ENCODE measurements around the gene SF3B2. TPM values are rescaled to one million over a fixed set of nuclear protein-coding genes. Genes with fewer than 3 reads are reported as not detected.

The SF3B2 gene
- polyA plus RNA-seq, 1 of the 3 experiments (the other 2 are of a cell fraction): 128 TPM

- TF ChIP-seq RFX5 (IDR thresholded peaks at IDR 0.05; ENCODE audit: low read length) (no peak), GABPA (IDR thresholded peaks at IDR 0.05; ENCODE audit: low read depth) (no peak), TEAD4 (IDR thresholded peaks at IDR 0.05; ENCODE audit: borderline replicate concordance, insufficient read depth) (no peak), POLR2AphosphoS5 (IDR thresholded peaks at IDR 0.05; ENCODE audit: low read depth, low read length) (no peak), RCOR1 (IDR thresholded peaks at IDR 0.05; ENCODE audit: low read length) (no peak), FOXJ3 (CRISPR knock-in tag; IDR thresholded peaks at IDR 0.05) (no peak)
These were observed 19.0 kb upstream of the SF3B2 start (continued) for GRCh38 chr11:66032957-66033735.

GRCh38 chr11:66035653-66036333 is 16.4 kb upstream of the SF3B2 start:
- Histone ChIP-seq H3K9ac (no peak overlapping the region), H3K27ac (ENCODE audit: low read depth in 2 of 2, low read length in 1 of 2) (no peak overlapping the region), H2AFZ (ENCODE audit: low read depth) (no peak overlapping the region), H3K36me3 (replicated peaks in 1 of 2; ENCODE audit: control insufficient read depth in 1 of 2, insufficient read depth in 2 of 2, low read length in 1 of 2) (no peaks in the 10 kb centered on the region), H3K9me2 (no peaks in the 10 kb centered on the region), H3F3A (replicated peaks; ENCODE audit: insufficient read depth) (no peaks in the 10 kb centered on the region), H4K20me1 (ENCODE audit: insufficient read depth) (no peaks in the 10 kb centered on the region), H3K4me3 (ENCODE audit: low read depth in 2 of 2, low read length in 1 of 2) (no peak overlapping the region), H3K4me2 (no peak overlapping the region), H3K79me2 (ENCODE audit: insufficient read depth) (no peaks in the 10 kb centered on the region), H3K4me1 (ENCODE audit: control insufficient read depth in 1 of 2, insufficient read depth in 2 of 2, low read depth in 1 of 2, low read length in 1 of 2) (no peaks in the 10 kb centered on the region), H3K27me3 (ENCODE audit: insufficient read depth) (no peaks in the 10 kb centered on the region), H3K9me3 (no peaks in the 10 kb centered on the region)
- CTCF ChIA-PET: interaction anchor here (0.8 to 8.8 kb wide), 6 partner anchors 9 to 324 kb away, joined by 3 to 55 read pairs (median 4); partner anchors contain the start of gene CATSPER1
- POLR2A ChIA-PET: no interaction called here
- TF ChIP-seq MAX (IDR thresholded peaks at IDR 0.05; ENCODE audit: low read depth) (no peak), CTCF (IDR thresholded peaks at IDR 0.05) (no peak), YY1 (IDR thresholded peaks at IDR 0.05; ENCODE audit: low read depth) (no peak), MXI1 (IDR thresholded peaks at IDR 0.05; ENCODE audit: low read depth, low read length) (no peak), EP300 (IDR thresholded peaks at IDR 0.05; ENCODE audit: borderline replicate concordance in 1 of 2, low read depth in 1 of 2, low read length in 1 of 2) (no peak), TCF12 (IDR thresholded peaks at IDR 0.05) (no peak), RAD21 (IDR thresholded peaks at IDR 0.05; ENCODE audit: low read length) (no peak), JUND (IDR thresholded peaks at IDR 0.05) (no peak), MEF2A (IDR thresholded peaks at IDR 0.05; ENCODE audit: borderline replicate concordance, low read depth) (no peak), ZBTB33 (IDR thresholded peaks at IDR 0.05; ENCODE audit: borderline replicate concordance, low read depth) (no peak), NRF1 (IDR thresholded peaks at IDR 0.05; ENCODE audit: low read depth, low read length) (no peak), NFIC (IDR thresholded peaks at IDR 0.05; ENCODE audit: borderline replicate concordance) (no peak), IRF3 (IDR thresholded peaks at IDR 0.05; ENCODE audit: low read depth, low read length) (no peak), FOXM1 (IDR thresholded peaks at IDR 0.05; ENCODE audit: low read depth) (no peak), GABPA (IDR thresholded peaks at IDR 0.05; ENCODE audit: low read depth) (no peak), EZH2phosphoT487 (IDR thresholded peaks at IDR 0.05; ENCODE audit: borderline replicate concordance, low read depth) (no peak), RXRA (IDR thresholded peaks at IDR 0.05; ENCODE audit: borderline replicate concordance, low read depth) (no peak), RFX5 (IDR thresholded peaks at IDR 0.05; ENCODE audit: low read length) (no peak), TEAD4 (IDR thresholded peaks at IDR 0.05; ENCODE audit: borderline replicate concordance, insufficient read depth) (no peak), USF2 (IDR thresholded peaks at IDR 0.05; ENCODE audit: borderline replicate concordance, low read depth, low read length) (no peak)
- no peak for DNase-seq
- 28% methylated on average over 7 of the region's 9 CpGs for WGBS (ENCODE audit: low lambda C conversion rate)

Measured in SK-N-SH (cell line).